SU-DHL-6 (cell line): ENCODE data around the gene MEX3A.

Experiments
- CTCF ChIP-seq: fragments of 200-600 bp; sonication (generic); IDR thresholded peaks from one replicate; pipeline ENCODE4 v1.5.1; 2017; ENCODE audit warnings: antibody characterized with exemption, mild to moderate bottlenecking, low read length, moderate library complexity; ENCODE audit not compliant: insufficient read depth, poor library complexity, severe bottlenecking
- EZH2phosphoT487 ChIP-seq: fragments of 200-600 bp; sonication (generic), shearing (Covaris generic); conservative IDR thresholded peaks from 2 replicates; pipeline ENCODE4 v1.6.1; 2018; ENCODE audit warnings: mild to moderate bottlenecking, antibody characterized with exemption, low read length, moderate library complexity, mixed read lengths

- no peak for TF ChIP-seq CTCF
- TF ChIP-seq EZH2phosphoT487 = no peak
Measured at GRCh38 chr1:156106624-156107488, 24.6 kb upstream of the MEX3A start.
